PFSK-1 (cell line): ENCODE data around the gene AUTS2.

ENCODE experiments used
- POLR2AphosphoS5 ChIP-seq: IDR thresholded peaks from 2 replicates; pipeline ENCODE4 v1.6.1; 2012; ENCODE audit warnings: low read depth, mild to moderate bottlenecking, control low read depth, low read length, moderate library complexity
- REST ChIP-seq, 2 experiments: IDR thresholded peaks; 2 replicates each; pipeline versions ENCODE4 v1.6.1 to v1.8.0; 2011 to 2012; ENCODE audit warnings: low read depth in 2 of 2, low read length in 2 of 2, control low read depth in 1 of 2, inconsistent platforms in 1 of 2, mild to moderate bottlenecking in 1 of 2, moderate library complexity in 1 of 2; ENCODE audit not compliant: insufficient read depth in 1 of 2
- SIN3A ChIP-seq: IDR thresholded peaks from 2 replicates; pipeline ENCODE4 v1.6.1; 2012; ENCODE audit warnings: mild to moderate bottlenecking, low read length, moderate library complexity, borderline replicate concordance; ENCODE audit not compliant: insufficient read depth
- TAF1 ChIP-seq: IDR thresholded peaks from 2 replicates; pipeline ENCODE4 v1.6.1; 2012; ENCODE audit warnings: low read length, control low read depth, borderline replicate concordance; ENCODE audit not compliant: insufficient read depth

- no peak for TF ChIP-seq POLR2AphosphoS5
- no peak for TF ChIP-seq SIN3A
- TF ChIP-seq REST (IDR thresholded peaks at IDR 0.05; ENCODE audit: insufficient read depth in 1 of 2, low read depth in 2 of 2, low read length in 2 of 2), result no peak
- TF ChIP-seq TAF1, result no peak
These were observed 665.4 kb downstream of the AUTS2 start for GRCh38 chr7:70263471-70264255.
